Measurements from ENCODE around the gene ARID1A. TPM values are rescaled to one million over a fixed set of nuclear protein-coding genes. Genes with fewer than 3 reads are reported as not detected.

ARID1A gene
- 17.6 and 30.9 TPM in 2 replicates for total RNA-seq

GRCh38 chr1:26695356-26696118 is at the start of gene ARID1A:
Gene ARID1A (plus strand): TSS chr1:26696015. CDS start chr1:26696404, 389 bp downstream.

GRCh38 chr1:26787706-26788514 is 92.1 kb downstream of the ARID1A start, which contains the start of gene PIGV:
Gene PIGV (plus strand): TSS chr1:26787950. CDS start chr1:26790816, 2,866 bp downstream.

DNA sequence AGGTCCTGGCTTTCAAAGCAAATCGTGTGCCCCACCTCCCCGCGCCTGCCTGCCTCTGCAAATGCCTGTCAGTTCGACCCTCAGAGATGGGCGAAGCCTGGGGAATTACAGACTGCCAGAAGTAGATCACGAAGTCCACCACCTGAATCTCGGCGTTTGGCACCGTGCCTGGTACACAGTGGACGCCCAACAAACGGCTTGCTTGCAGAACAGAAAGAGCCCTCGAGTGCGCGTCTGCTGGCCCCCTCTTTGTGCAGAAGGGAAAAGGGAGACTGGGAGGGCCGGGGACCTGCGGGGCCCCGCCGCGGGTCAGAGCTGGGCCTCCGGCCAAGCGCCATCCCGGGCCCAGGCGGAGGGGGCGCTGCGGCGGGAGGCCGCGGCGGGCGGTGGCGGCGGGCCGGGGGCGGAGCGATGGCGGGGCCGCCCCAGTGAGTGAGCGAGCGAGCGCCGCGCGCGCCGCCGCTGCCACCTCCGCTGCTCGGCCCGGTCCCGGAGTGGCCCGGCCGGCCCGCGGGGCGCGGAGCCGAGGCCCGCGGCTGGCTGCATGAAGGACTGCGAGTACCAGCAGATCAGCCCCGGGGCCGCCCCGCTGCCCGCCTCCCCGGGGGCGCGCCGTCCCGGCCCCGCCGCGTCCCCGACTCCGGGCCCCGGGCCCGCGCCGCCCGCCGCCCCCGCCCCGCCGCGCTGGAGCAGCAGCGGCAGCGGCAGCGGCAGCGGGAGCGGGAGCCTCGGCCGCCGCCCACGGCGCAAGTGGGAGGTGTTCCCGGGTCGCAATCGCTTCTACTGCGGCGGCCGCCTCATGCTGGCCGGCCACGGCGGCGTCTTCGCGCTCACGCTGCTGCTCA is 130.7 kb downstream of the ARID1A start, which contains the start of gene ZDHHC18:
TSS of gene ZDHHC18 (plus strand) at position 428 of the 845 bp plus-strand sequence. CDS start at position 545, 117 bp downstream.

Small RNA genes lying within 50 kb of the gene (small RNA-seq; reads per million reads assigned to genes)
- gene AL627082.1, result not detected
- not detected for gene RN7SL165P

Other genes starting within 250 kb of the ARID1A start
- gene HMGN2, start 223.6 kb upstream of the ARID1A start, total RNA-seq, result 273 and 293 TPM in 2 replicates
- 3.7 and 7.0 TPM in 2 replicates for gene RPS6KA1, start 166.3 kb upstream of the ARID1A start, total RNA-seq
- 9.9 and 11.5 TPM in 2 replicates for gene PIGV, start 91.9 kb downstream of the ARID1A start, total RNA-seq
- gene ZDHHC18, start 130.7 kb downstream of the ARID1A start, total RNA-seq, result 8.8 and 12.1 TPM in 2 replicates
- gene SFN, start 167.1 kb downstream of the ARID1A start, total RNA-seq, result 0.73 and 1.4 TPM in 2 replicates
- 9.6 and 12.9 TPM in 2 replicates for gene GPN2, start 194.3 kb downstream of the ARID1A start, total RNA-seq
- 6.6 and 7.0 TPM in 2 replicates for gene GPATCH3, start 204.5 kb downstream of the ARID1A start, total RNA-seq
- not detected in 2 replicates for gene NR0B2, start 218.0 kb downstream of the ARID1A start, total RNA-seq
- gene NUDC, start 225.7 kb downstream of the ARID1A start, total RNA-seq, result 18.7 and 23.1 TPM in 2 replicates